Natural killer cell treated with Interleukin-12 subunit alpha and Interleukin-12 subunit beta and Interleukin-15 and Interleukin-18, amount 100 ng/mL, for 72 hours (primary cell): Measurements from ENCODE around the gene LYPD1. TPM values are rescaled to one million over a fixed set of nuclear protein-coding genes. Genes with fewer than 3 reads are reported as not detected.

Source experiments
- ATAC-seq, 2 donors: fragments of 150-1000 bp; cut with Tn5 transposase in 1 of 2; sonication (Bioruptor Pico), chemical (Tn5 transposase) in 1 of 2; 2 replicates each; pipeline ENCODE4 v1.10.0; 2021
- DNase-seq: peaks from one replicate; pipeline ENCODE4 v3.0.0; 2022; ENCODE audit warnings: low spot score
- H3K27ac Mint-ChIP-seq, 2 donors: 1 replicate in 1 of 2; 2 replicates in 1 of 2; pipeline ENCODE4 v1.8.0; 2022; ENCODE audit warnings: mixed read lengths in 2 of 2, mild to moderate bottlenecking in 1 of 2, moderate library complexity in 1 of 2
- H3K27me3 Mint-ChIP-seq, 2 donors: 1 replicate in 1 of 2; 2 replicates in 1 of 2; pipeline ENCODE4 v1.8.0; 2022; ENCODE audit warnings: mixed read lengths in 2 of 2
- H3K36me3 Mint-ChIP-seq: one replicate; pipeline ENCODE4 v1.8.0; 2022; ENCODE audit warnings: mixed read lengths
- H3K4me1 Mint-ChIP-seq, 2 donors: 1 replicate in 1 of 2; 2 replicates in 1 of 2; pipeline ENCODE4 v1.8.0; 2022; ENCODE audit warnings: low read depth in 2 of 2, mixed read lengths in 2 of 2, mild to moderate bottlenecking in 1 of 2
- H3K4me3 Mint-ChIP-seq: one replicate; pipeline ENCODE4 v1.8.0; 2022; ENCODE audit warnings: mixed read lengths
- H3K9me3 Mint-ChIP-seq: 2 replicates; pipeline ENCODE4 v1.8.0; 2022; ENCODE audit warnings: mixed read lengths
- total RNA-seq, 2 donors: library from RNA; stranded (reverse); gene quantifications; one replicate each; pipeline ENCODE4 v1.2.3, GENCODE V29; 2022

Gene LYPD1
- total RNA-seq, 2 donors from 2014 or later: not detected

DNA sequence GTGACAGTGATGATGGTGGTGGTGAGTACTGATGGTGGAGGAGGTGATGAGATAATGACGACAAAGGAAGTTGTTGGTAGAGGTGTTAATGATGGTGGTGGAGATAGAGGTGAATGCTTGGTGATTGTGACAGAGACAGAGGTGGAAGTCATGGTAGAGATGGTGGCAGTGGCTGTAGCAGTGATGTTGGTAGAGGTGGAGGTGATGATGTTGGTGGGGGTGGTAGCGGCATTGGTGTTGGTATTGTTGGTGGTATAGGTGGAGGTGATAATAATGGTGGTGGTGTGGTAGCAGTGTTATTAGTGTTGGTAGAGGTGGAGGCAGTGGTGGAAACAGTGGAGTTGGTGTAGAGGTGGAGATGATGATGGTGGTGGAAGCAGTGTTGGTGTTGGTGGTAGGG is 36.4 kb downstream of the LYPD1 start:
- Mint-ChIP-seq H3K27ac (no peak overlapping the region), H3K4me3 (no peak overlapping the region), H3K4me1 (no peaks in the 10 kb centered on the region), H3K36me3 (no peaks in the 10 kb centered on the region), H3K9me3 (peaks cover 24% of the 10 kb centered on the region), H3K27me3 (no peaks in the 10 kb centered on the region)
- no peak for DNase-seq
- no peak for ATAC-seq

DNA sequence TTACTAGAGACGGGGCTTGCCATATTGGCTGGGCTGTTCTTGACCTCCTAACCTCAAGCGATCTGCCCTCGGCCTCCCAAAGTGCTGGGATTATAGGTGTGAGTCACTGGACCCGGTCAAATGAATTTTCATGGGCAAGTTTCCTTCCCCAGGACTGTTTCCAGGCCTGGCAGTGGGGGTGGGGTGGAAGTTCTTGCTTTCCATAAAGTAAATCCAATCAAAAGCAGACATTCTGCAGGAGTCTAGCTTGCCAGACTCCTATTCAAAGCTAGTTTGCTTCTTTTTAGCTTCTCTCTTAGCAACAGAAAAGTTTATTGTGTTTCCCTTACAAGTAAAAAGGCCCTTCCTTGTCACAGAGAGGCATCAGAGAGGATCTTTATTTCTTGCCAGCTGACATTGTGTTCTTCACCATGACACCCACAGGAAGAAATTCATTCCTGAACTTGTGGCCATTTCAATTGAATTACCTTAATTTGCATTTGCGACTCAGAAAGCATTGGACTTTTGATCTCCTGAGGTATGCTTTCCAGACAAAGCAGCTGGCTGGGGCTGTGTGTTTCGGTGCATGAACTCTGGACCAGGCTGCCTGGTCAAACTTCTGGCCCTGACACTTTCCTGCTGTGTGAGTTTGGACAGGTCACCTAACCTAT is 37.9 kb downstream of the LYPD1 start:
- ATAC-seq: no peak
- peaks cover 20% of the 10 kb centered on the region for H3K9me3 Mint-ChIP-seq
- no peak for DNase-seq
- no peaks in the 10 kb centered on the region for H3K36me3 Mint-ChIP-seq
- no peaks in the 10 kb centered on the region for H3K27me3 Mint-ChIP-seq
- H3K4me3 Mint-ChIP-seq: no peak overlapping the region
- no peaks in the 10 kb centered on the region for H3K4me1 Mint-ChIP-seq
- H3K27ac Mint-ChIP-seq: no peak overlapping the region

DNA sequence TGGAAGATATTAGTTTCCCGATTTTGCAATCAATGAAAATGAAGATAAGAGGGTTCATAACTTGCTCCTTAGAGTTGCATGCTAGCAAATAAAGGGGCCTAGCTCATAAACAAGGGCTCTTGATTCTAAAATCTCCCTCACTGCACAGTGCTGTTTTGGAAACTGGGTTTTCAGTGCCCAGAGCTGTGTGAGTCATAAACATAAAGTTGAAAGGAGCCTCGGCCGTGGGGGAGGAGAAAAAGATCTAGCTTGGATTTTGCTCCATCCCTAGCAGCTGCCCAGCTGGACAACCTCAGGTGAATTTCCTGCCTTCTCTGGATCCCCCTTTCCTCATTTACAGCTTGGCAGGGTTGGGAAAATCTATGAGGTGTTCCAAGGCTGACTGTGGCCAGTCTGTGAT is 42.5 kb downstream of the LYPD1 start:
- no peaks in the 10 kb centered on the region for H3K36me3 Mint-ChIP-seq
- DNase-seq (no peak), ATAC-seq (no peak)
- H3K9me3 Mint-ChIP-seq: peaks cover 17% of the 10 kb centered on the region
- no peaks in the 10 kb centered on the region for H3K27me3 Mint-ChIP-seq
- H3K27ac Mint-ChIP-seq: no peak overlapping the region
- H3K4me3 Mint-ChIP-seq: no peak overlapping the region
- no peaks in the 10 kb centered on the region for H3K4me1 Mint-ChIP-seq

DNA sequence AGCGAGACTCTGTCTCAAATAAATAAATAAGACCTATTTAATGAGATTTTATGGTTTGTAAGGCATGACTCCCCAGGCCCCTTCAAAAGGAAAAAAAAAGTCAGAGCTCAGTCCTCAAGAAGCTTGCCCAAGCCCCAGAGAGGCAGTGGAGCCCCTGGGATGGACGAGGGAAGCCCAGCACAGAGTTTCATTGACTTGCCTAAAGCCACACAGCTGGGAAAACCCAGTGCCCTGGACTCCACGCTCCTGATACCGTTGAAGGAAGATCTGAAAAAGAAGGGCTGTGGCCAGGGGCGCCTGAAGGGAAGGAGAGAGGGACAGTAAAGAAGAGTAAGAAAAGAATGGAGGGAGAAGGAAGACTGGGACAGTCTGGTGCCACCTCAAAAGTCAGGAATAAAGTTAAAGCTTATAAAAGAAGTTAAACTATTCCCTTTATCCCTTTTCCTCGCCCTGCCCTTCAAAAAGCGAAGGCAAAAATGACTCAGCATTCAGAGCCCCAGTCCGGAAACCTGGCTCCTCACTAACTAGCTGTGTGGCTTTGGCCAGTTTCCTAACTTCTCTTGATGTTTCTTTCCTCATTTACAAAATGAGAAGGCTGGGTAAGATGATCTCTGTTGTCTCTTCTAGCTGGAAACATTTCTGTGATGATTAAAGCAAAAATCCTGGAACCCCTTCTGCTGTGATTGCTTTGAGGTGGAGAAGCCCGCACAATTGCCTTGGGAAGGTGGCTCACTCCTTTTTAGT is 46.7 kb downstream of the LYPD1 start:
- DNase-seq (no peak), ATAC-seq (no peak)
- Mint-ChIP-seq H3K9me3 (peaks cover 7% of the 10 kb centered on the region), H3K27ac (no peak overlapping the region), H3K27me3 (no peaks in the 10 kb centered on the region), H3K4me3 (no peak overlapping the region), H3K4me1 (no peaks in the 10 kb centered on the region), H3K36me3 (no peaks in the 10 kb centered on the region)

DNA sequence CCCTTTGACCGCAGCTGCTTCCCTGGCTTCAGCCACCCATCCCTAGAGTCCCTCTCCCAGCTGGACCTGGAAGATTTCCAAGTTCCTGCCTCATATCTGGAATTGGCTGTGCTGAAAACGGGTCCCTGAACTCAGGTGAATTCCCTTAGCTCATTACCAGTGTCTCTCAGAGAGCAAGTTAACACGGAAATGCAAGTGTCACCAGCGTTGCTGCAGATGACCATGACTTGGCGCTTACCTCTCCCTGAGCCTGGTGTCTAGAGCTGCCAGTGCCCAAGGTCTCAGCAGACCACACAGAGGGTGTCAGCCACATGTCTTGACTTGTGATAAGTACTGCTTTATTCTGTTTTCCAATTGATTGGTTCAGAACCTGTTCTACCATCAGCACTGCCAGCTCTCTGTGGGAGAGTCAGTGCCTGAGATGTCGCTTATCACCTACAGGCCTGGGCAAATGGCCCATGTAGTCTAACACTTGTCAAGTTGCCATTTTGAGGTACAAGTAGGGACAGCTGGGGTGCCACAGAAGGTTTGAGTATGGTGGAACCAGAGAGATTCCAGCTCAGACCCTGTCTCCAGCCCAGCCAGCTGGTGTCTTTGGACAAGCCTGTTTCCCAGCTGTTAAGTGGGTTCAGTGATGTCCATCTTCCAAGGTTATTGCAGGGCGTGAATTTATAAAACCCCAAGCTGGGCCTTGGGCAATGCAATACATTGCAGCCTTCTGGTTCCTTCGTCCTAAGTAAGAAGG is 48.7 kb downstream of the LYPD1 start:
- H3K9me3 Mint-ChIP-seq: peaks cover 14% of the 10 kb centered on the region
- ATAC-seq: no peak
- no peaks in the 10 kb centered on the region for H3K4me1 Mint-ChIP-seq
- H3K27me3 Mint-ChIP-seq: no peaks in the 10 kb centered on the region
- H3K4me3 Mint-ChIP-seq: no peak overlapping the region
- no peak for DNase-seq
- H3K27ac Mint-ChIP-seq: no peak overlapping the region
- H3K36me3 Mint-ChIP-seq: no peaks in the 10 kb centered on the region

DNA sequence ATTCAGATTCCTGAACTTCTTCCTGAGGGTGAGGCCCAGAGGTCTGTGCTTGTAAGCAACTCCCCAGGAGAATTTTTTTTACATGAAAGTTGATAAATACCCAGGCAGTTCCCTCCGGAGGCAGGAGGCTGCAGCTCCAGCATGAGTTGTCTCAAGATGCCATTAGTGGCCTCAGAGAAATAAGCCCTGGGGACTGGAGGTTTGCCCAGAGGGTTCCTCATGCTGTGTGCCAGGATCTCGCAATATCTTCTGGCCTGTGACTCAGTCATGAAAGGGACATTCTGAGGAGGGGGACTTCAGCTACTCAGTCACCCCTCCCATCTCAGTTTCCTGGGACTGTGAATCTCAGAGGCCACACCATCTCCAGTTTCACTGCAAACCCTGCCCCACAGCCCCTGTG is 49.9 kb downstream of the LYPD1 start:
- no peaks in the 10 kb centered on the region for H3K27me3 Mint-ChIP-seq
- H3K4me1 Mint-ChIP-seq: no peaks in the 10 kb centered on the region
- peaks cover 14% of the 10 kb centered on the region for H3K9me3 Mint-ChIP-seq
- H3K36me3 Mint-ChIP-seq: no peaks in the 10 kb centered on the region
- no peak for DNase-seq
- H3K4me3 Mint-ChIP-seq: no peak overlapping the region
- ATAC-seq: no peak
- no peak overlapping the region for H3K27ac Mint-ChIP-seq

DNA sequence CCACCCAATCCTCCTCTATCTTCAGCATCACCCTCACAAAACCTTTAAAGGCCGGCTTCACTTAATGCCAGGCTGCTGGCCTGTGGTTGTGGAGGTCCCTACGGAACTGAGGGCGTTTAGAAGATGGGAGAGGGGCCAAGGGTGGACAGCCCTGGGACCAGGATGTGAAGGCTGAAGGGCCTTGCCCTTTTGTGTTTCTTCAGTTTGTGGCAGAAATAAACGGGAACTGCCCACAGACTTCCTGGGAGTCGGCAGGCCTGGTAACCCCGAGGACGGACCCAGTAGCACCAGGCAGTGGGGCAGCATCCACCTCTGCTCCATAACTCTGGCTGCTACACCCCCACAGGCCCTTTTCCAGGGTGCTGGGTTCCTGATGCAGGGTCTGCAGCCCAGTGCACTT is 51.3 kb downstream of the LYPD1 start:
- no peaks in the 10 kb centered on the region for H3K27me3 Mint-ChIP-seq
- no peak for ATAC-seq
- H3K9me3 Mint-ChIP-seq: peaks cover 7% of the 10 kb centered on the region
- no peak overlapping the region for H3K4me3 Mint-ChIP-seq
- no peak for DNase-seq
- no peaks in the 10 kb centered on the region for H3K4me1 Mint-ChIP-seq
- H3K27ac Mint-ChIP-seq: no peak overlapping the region
- no peaks in the 10 kb centered on the region for H3K36me3 Mint-ChIP-seq

DNA sequence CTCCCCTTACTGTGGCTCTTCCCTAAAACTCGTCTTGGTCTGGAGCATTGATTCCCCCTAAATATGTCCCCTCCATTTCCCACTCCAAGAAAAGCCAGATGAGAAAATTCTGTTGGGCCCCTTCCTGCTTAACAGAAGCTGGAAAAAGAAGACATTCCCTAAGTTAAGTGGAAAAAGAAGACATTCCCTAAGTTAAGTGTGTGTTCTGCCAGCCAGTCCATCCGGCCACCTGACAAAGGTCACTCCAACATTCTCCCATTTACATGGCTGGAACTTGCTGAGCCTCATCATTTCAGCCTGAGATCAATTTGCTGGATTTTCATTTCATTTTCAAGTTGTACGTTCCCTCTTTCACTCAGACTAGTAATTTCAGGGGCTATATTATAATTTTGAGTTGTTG is 52.0 kb downstream of the LYPD1 start:
- H3K9me3 Mint-ChIP-seq: peaks cover 7% of the 10 kb centered on the region
- no peak overlapping the region for H3K4me3 Mint-ChIP-seq
- no peak for DNase-seq
- no peak overlapping the region for H3K27ac Mint-ChIP-seq
- no peaks in the 10 kb centered on the region for H3K4me1 Mint-ChIP-seq
- H3K27me3 Mint-ChIP-seq: no peaks in the 10 kb centered on the region
- no peaks in the 10 kb centered on the region for H3K36me3 Mint-ChIP-seq
- no peak for ATAC-seq

DNA sequence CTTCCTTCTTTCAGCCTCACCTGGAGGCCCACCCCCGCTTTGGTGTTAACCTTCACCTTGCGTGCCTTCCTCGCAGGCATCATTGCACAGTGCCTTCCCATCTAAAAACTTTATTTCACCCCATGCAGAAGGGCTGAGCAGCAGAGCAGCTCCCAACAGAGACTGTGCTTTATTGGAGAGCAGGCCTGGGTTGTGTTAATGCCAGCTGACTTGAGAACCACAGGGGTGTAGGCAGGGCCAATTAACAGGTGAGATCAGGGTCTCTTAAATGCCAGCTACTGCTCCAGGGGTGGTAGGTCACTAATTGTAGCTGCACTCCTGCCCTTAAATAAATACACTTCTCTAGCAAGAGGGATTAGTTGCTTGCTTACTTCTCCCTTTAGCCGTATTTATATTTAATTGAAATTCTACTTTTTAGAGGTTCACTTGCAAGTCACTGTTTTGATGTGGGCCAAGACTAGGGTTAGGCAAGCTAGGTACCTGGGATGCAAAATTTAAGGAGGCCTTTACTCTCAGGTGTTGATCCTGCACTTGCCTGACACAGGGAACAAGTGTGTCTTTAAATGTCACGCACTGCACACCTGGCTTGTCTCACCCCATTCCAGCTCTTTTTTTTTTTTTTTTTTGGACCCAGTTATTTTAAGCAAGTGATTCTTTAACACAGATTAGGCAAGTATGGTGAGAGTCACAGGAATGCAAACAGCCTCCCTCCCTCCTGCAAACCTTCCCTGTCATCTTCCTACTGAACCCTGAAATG is 54.5 kb downstream of the LYPD1 start:
- Mint-ChIP-seq H3K36me3 (no peaks in the 10 kb centered on the region), H3K4me3 (no peak overlapping the region), H3K27me3 (no peaks in the 10 kb centered on the region), H3K4me1 (no peaks in the 10 kb centered on the region), H3K27ac (no peak overlapping the region), H3K9me3 (peaks cover 7% of the 10 kb centered on the region)
- no peak for DNase-seq
- no peak for ATAC-seq

DNA sequence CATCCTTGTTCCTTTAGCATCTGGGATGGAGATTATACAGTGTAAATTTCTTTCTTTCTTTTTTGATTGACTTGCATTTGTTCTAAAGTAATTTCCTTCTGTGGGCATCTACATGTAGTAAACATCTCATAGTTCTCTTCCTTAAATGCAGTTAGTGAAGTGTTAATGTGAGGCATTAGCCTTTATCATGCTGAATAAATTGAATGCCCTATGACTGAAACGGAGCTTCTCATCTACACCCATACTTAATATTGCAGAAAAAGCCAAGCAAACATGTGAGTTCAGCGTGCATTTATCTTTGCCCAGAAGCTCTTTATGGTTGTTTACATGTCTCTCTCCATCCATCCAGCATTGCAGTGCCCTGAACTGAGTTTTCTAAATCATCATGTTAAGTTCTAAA is 58.3 kb downstream of the LYPD1 start:
- H3K4me3 Mint-ChIP-seq: no peak overlapping the region

DNA sequence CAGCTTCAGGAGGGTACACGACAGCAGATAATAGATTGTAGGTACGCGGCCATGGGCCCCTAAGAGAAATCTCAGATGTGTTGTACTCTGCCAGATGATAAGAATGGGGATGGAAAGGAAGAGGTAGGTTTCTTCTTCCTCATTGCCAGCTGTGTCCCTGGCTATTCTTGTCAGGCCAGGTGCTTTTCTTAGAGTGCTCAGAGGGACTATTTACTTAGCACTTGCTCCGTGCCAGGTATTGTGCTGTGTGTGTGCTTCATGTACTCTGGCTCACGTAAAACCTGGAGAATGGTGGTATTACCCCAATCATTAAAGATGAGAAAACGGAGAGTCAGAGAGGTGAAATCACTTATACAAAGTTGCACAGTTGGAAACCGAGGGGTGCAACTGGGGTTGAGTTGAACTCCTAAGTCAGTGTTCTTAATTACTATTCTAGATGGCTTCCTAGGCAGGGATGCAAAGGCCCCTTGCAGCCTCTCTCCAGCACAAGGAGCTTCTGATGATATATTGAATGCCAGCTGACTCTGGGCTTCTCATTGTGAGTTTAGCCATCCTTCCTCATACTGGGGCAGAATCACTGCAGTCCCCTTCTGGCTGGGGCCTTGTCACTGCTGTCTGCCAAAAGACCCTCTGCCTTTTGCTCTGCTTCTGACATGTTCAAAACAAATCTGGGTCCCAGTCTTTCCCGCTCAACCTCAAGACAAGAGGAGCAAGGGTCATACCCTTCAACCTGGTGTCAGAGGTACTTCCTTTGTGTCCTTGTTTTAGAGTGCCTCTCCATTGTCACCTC is 60.7 kb downstream of the LYPD1 start:
- Mint-ChIP-seq H3K36me3 (no peaks in the 10 kb centered on the region), H3K27ac (no peak overlapping the region), H3K4me1 (no peaks in the 10 kb centered on the region), H3K4me3 (no peak overlapping the region), H3K9me3 (peaks cover 5% of the 10 kb centered on the region), H3K27me3 (no peaks in the 10 kb centered on the region)
- DNase-seq (no peak), ATAC-seq (no peak)

More for the DNA sequence above, 58.3 kb downstream of the LYPD1 start:
- Mint-ChIP-seq H3K4me1 (no peaks in the 10 kb centered on the region), H3K27me3 (no peaks in the 10 kb centered on the region), H3K36me3 (no peaks in the 10 kb centered on the region), H3K9me3 (peaks cover 3% of the 10 kb centered on the region), H3K27ac (no peak overlapping the region)
- no peak for DNase-seq
- no peak for ATAC-seq

DNA sequence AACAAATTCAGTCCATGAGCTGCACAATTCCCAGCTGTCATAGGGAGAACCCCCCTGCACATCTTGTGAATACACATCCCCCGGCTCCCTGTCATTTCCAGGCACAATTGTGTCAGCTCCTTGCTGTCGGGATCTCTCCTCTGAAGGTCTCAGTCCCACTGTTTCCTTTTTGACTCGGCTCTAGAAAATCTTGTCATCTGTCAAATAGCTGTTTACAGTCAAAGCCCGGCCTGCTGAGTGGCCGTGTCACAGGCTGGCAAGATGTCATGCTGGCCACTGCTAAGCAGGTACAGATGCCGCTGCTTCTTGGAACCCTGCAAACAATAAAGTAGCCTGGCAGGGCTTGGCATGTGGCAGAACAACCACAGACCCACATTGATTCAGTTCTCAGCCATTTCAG is 61.7 kb downstream of the LYPD1 start:
- no peak overlapping the region for H3K27ac Mint-ChIP-seq
- H3K27me3 Mint-ChIP-seq: no peaks in the 10 kb centered on the region
- no peaks in the 10 kb centered on the region for H3K4me1 Mint-ChIP-seq
- no peaks in the 10 kb centered on the region for H3K36me3 Mint-ChIP-seq
- no peak for DNase-seq
- no peak overlapping the region for H3K4me3 Mint-ChIP-seq
- no peak for ATAC-seq
- peaks cover 5% of the 10 kb centered on the region for H3K9me3 Mint-ChIP-seq

DNA sequence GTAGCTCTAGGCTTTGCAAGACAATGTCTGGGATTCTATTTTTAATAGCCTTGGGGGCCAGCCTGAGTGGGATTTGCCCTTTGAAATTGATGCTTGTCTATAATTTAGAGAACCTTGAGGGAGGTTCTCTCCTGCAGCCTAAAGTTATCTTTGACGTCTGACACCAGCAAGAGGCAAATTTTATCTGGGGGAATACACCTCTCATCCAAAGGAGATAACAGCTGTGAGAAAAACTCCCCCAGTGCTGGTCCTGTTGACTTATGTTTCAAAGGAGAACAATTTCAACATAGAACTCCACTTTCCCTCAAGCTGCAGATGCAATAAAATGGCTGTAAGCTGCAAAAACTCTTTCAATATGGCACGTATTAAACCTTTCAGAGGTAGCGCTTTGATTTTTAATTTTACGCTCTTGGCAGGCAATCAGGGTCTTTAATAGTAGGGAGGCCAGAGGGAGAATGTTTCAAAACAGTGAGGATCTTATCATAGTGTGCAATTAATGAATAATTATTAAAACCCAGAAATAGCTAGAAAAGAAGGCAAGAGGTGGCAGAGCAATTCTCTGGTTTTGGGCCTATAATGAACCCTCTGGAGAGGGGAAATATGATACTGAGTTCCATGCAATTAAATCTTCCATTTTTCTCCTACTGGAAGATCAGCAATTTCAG is 62.4 kb downstream of the LYPD1 start:
- Mint-ChIP-seq H3K4me1 (no peaks in the 10 kb centered on the region), H3K36me3 (no peaks in the 10 kb centered on the region), H3K27me3 (no peaks in the 10 kb centered on the region), H3K9me3 (peaks cover 5% of the 10 kb centered on the region), H3K4me3 (no peak overlapping the region), H3K27ac (no peak overlapping the region)
- ATAC-seq (no peak), DNase-seq (no peak)
